Activated CD4-positive, alpha-beta T cell treated with anti-CD3 and anti-CD28 coated beads, Interleukin-2, amount 10 ng/mL, durations not matched to agents 7 days and 5 days (primary cell): Measurements from ENCODE around the gene BAZ1B. TPM values are rescaled to one million over a fixed set of nuclear protein-coding genes. Genes with fewer than 3 reads are reported as not detected.

ENCODE experiments used
- CTCF ChIA-PET: fragments of 350-600 bp; sonication (Branson Sonifier 250); formaldehyde crosslinking; loops from one replicate; lab custom pipeline; 2021; ENCODE audit warnings: antibody characterized with exemption; lab: Charles Lee
- POLR2A ChIA-PET: fragments of 350-600 bp; sonication (Branson Sonifier 250); formaldehyde crosslinking; loops from one replicate; lab custom pipeline; 2021; ENCODE audit warnings: antibody characterized with exemption; lab: Charles Lee
- DNase-seq: peaks from one replicate; pipeline ENCODE4 v3.0.0-alpha.2; 2020
- H3K27ac Mint-ChIP-seq: one replicate; pipeline ENCODE4 v1.8.0; 2021; ENCODE audit warnings: mild to moderate bottlenecking, moderate library complexity, mixed read lengths
- H3K27me3 Mint-ChIP-seq: one replicate; pipeline ENCODE4 v1.8.0; 2021; ENCODE audit warnings: mixed read lengths
- H3K36me3 Mint-ChIP-seq: one replicate; pipeline ENCODE4 v1.8.0; 2021; ENCODE audit warnings: low read depth, mixed read lengths
- H3K4me1 Mint-ChIP-seq: one replicate; pipeline ENCODE4 v1.8.0; 2021; ENCODE audit warnings: mixed read lengths
- H3K4me3 Mint-ChIP-seq: one replicate; pipeline ENCODE4 v1.8.0; 2021; ENCODE audit warnings: mild to moderate bottlenecking, moderate library complexity, mixed read lengths
- H3K9me3 Mint-ChIP-seq: one replicate; pipeline ENCODE4 v1.8.0; 2021; ENCODE audit warnings: mixed read lengths
- total RNA-seq, 2 experiments: library from RNA; stranded (reverse); gene quantifications; one replicate each; pipeline ENCODE4 v1.2.3, GENCODE V29; 2021

BAZ1B gene
- total RNA-seq, 2 experiments from 2014 or later, result 96.5 to 103 TPM

- H3K36me3 Mint-ChIP-seq, result no peaks in the 10 kb centered on the region
- H3K9me3 Mint-ChIP-seq, result no peaks in the 10 kb centered on the region
- no peak for DNase-seq
- H3K4me3 Mint-ChIP-seq, result no peak overlapping the region
- H3K27ac Mint-ChIP-seq, result no peak overlapping the region
- no peaks in the 10 kb centered on the region for H3K27me3 Mint-ChIP-seq
- ChIA-PET CTCF (interaction anchor here (1.1 kb wide), 1 partner anchor 11 kb away, joined by 3 read pairs; no protein-coding TSS in a partner anchor), POLR2A (no interaction called here)
- H3K4me1 Mint-ChIP-seq, result peaks cover 4% of the 10 kb centered on the region
Observed at GRCh38 chr7:73397521-73398281, 124.4 kb downstream of the BAZ1B start.

- CTCF ChIA-PET, result interaction anchor here (1.1 kb wide), 1 partner anchor 13 kb away, joined by 3 read pairs; no protein-coding TSS in a partner anchor
- H3K27ac Mint-ChIP-seq, result no peak overlapping the region
- H3K4me1 Mint-ChIP-seq, result peaks cover 4% of the 10 kb centered on the region
- peaks cover 2% of the 10 kb centered on the region for H3K27me3 Mint-ChIP-seq
- no peaks in the 10 kb centered on the region for H3K36me3 Mint-ChIP-seq
- POLR2A ChIA-PET, result no interaction called here
- H3K4me3 Mint-ChIP-seq, result no peak overlapping the region
- DNase-seq, result no peak
- H3K9me3 Mint-ChIP-seq, result no peaks in the 10 kb centered on the region
Observed at GRCh38 chr7:73395538-73396503, 126.3 kb downstream of the BAZ1B start.

- POLR2A ChIA-PET, result no interaction called here
- no peak overlapping the region for H3K27ac Mint-ChIP-seq
- H3K4me1 Mint-ChIP-seq, result peaks cover 1% of the 10 kb centered on the region
- no peaks in the 10 kb centered on the region for H3K36me3 Mint-ChIP-seq
- CTCF ChIA-PET, result no interaction called here
- no peak for DNase-seq
- peaks cover 3% of the 10 kb centered on the region for H3K9me3 Mint-ChIP-seq
- H3K4me3 Mint-ChIP-seq, result no peak overlapping the region
- H3K27me3 Mint-ChIP-seq, result peaks cover 2% of the 10 kb centered on the region
Observed at GRCh38 chr7:73394422-73394821, 127.7 kb downstream of the BAZ1B start.

- Mint-ChIP-seq H3K36me3 (no peaks in the 10 kb centered on the region), H3K9me3 (peaks cover 17% of the 10 kb centered on the region), H3K27ac (no peak overlapping the region), H3K4me3 (no peak overlapping the region), H3K27me3 (peaks cover 2% of the 10 kb centered on the region), H3K4me1 (no peaks in the 10 kb centered on the region)
- DNase-seq, result no peak
- ChIA-PET CTCF (interaction anchor here (1.2 kb wide), 1 partner anchor 9 kb away, joined by 3 read pairs; no protein-coding TSS in a partner anchor), POLR2A (no interaction called here)
Observed at GRCh38 chr7:73391396-73391795, 130.7 kb downstream of the BAZ1B start.

Other genes with a start within 250 kb of the BAZ1B start
- gene NSUN5, start 213.5 kb downstream of the BAZ1B start, total RNA-seq, result 10 to 100 TPM; 50.9 to 63.2 TPM
- gene TRIM50, start 194.2 kb downstream of the BAZ1B start, total RNA-seq, result not detected
- not detected for gene FKBP6, start 194.1 kb downstream of the BAZ1B start, total RNA-seq
- not detected for gene FZD9, start 88.5 kb downstream of the BAZ1B start, total RNA-seq
- 10 to 100 TPM; 69.7 to 93.0 TPM for gene BCL7B, start 35.4 kb upstream of the BAZ1B start, total RNA-seq
- gene TBL2, start 56.3 kb upstream of the BAZ1B start, total RNA-seq, result 10 to 100 TPM; 25.3 to 28.2 TPM
- not detected for gene MLXIPL, start 102.2 kb upstream of the BAZ1B start, total RNA-seq
- gene VPS37D, start 145.5 kb upstream of the BAZ1B start, total RNA-seq, result under 1 TPM in 1 of 2 experiments, not detected in 1; 0.25 TPM
- gene DNAJC30, start 161.2 kb upstream of the BAZ1B start, total RNA-seq, result 1 to 10 TPM; 8.7 to 9.1 TPM
- 10 to 100 TPM; 43.9 to 51.4 TPM for gene BUD23, start 161.3 kb upstream of the BAZ1B start, total RNA-seq
- gene STX1A, start 197.4 kb upstream of the BAZ1B start, total RNA-seq, result 1 to 10 TPM; 6.7 to 7.4 TPM
- 10 to 100 TPM; 13.3 to 15.6 TPM for gene ABHD11, start 216.5 kb upstream of the BAZ1B start, total RNA-seq
- not detected for gene CLDN3, start 248.0 kb upstream of the BAZ1B start, total RNA-seq